HepG2 (cell line): Measurements from ENCODE around the gene TYRP1. TPM values are rescaled to one million over a fixed set of nuclear protein-coding genes. Genes with fewer than 3 reads are reported as not detected.

Experiments used
- ATAC-seq: fragments of 200-7000 bp; cut with Tn5 transposase; 3 replicates; pipeline ENCODE4 v1.9.1; 2020; ENCODE audit warnings: mild to moderate bottlenecking, moderate library complexity
- BruUV-seq: library from RNA; stranded (reverse); fragments of 400-500 nt; replicated peaks from 2 replicates; lab custom pipeline; 2021; lab: Mats Ljungman, UMichigan
- CTCF ChIA-PET: fragments of 300-600 bp; formaldehyde crosslinking; extraction: SDS; loops from one replicate; lab custom pipeline; 2021; ENCODE audit warnings: low total read pairs, inconsistent platforms, low intra/inter-chr PET ratio; lab: Yijun Ruan, JAX
- POLR2A ChIA-PET: fragments of 350-600 bp; sonication (Branson Sonifier 250); formaldehyde crosslinking; loops from one replicate; lab custom pipeline; 2020; ENCODE audit warnings: antibody characterized with exemption, inconsistent platforms; lab: Yijun Ruan, JAX
- DNase-seq: peaks from one replicate; pipeline ENCODE4 v3.0.0-alpha.2; 2015; ENCODE audit warnings: low spot score
- FAIRE-seq: peaks from 3 replicates; lab custom pipeline; 2011; peaks lifted over from hg19 to GRCh38; lab: Jason Lieb, UNC
- H2AFZ ChIP-seq: one replicate; pipeline ENCODE4 v1.6.1; 2011; ENCODE audit warnings: low read length, inconsistent platforms
- H3K27ac ChIP-seq: fragments of 300-600 bp; 3 replicates; pipeline ENCODE4 v1.8.0; 2011; ENCODE audit warnings: mixed run types, mild to moderate bottlenecking, mixed read lengths, low read length, inconsistent platforms; ENCODE audit not compliant: insufficient read depth; ENCODE audit errors: extremely low read length
- H3K27me3 ChIP-seq, 2 experiments: fragments of 200-600 bp in 1 of 2; 2 replicates in 1 of 2; 3 replicates in 1 of 2; pipeline versions ENCODE4 v1.6.0 to v1.8.0; 2011; ENCODE audit warnings: low read length in 2 of 2, mild to moderate bottlenecking in 2 of 2, moderate library complexity in 2 of 2, inconsistent platforms in 1 of 2; ENCODE audit not compliant: insufficient read depth in 2 of 2, control insufficient read depth in 1 of 2
- H3K36me3 ChIP-seq, 2 experiments: fragments of 200-600 bp in 1 of 2; replicated peaks in 1 of 2; 2 replicates in 1 of 2; 3 replicates in 1 of 2; pipeline versions ENCODE4 v1.5.1 to v1.8.0; 2011; ENCODE audit warnings: low read length in 2 of 2, inconsistent platforms in 1 of 2; ENCODE audit not compliant: insufficient read depth in 2 of 2, control insufficient read depth in 1 of 2
- H3K4me1 ChIP-seq: 2 replicates; pipeline ENCODE4 v1.5.1; 2012; ENCODE audit warnings: low read length, inconsistent platforms; ENCODE audit not compliant: insufficient read depth
- H3K4me2 ChIP-seq: 2 replicates; pipeline ENCODE4 v1.6.0; 2011; ENCODE audit warnings: low read depth, low read length, inconsistent platforms
- H3K4me3 ChIP-seq, 3 experiments: fragments of 200-600 bp in 1 of 3; sonication (generic), shearing (Covaris generic) in 1 of 3; replicated peaks in 1 of 3; 2 replicates each; pipeline ENCODE4 v1.5.1; 2011 to 2016; ENCODE audit warnings: low read length in 3 of 3, inconsistent platforms in 2 of 3, low read depth in 2 of 3, mild to moderate bottlenecking in 2 of 3, control low read depth in 1 of 3, mixed read lengths in 1 of 3; ENCODE audit not compliant: insufficient read depth in 1 of 3
- H3K79me2 ChIP-seq: one replicate; pipeline ENCODE4 v1.6.1; 2011; ENCODE audit warnings: low read length, inconsistent platforms; ENCODE audit not compliant: insufficient read depth
- H3K9ac ChIP-seq: 2 replicates; pipeline ENCODE4 v1.6.0; 2011; ENCODE audit warnings: mild to moderate bottlenecking, low read depth, low read length, inconsistent platforms; ENCODE audit not compliant: insufficient read depth
- H3K9me3 ChIP-seq: 2 replicates; pipeline ENCODE4 v1.5.1; 2012; ENCODE audit warnings: mild to moderate bottlenecking, low read length
- H4K20me1 ChIP-seq: 2 replicates; pipeline ENCODE4 v1.6.0; 2011; ENCODE audit warnings: inconsistent platforms, mild to moderate bottlenecking, low read length, moderate library complexity; ENCODE audit not compliant: insufficient read depth
- CHD2 ChIP-seq: IDR thresholded peaks from 2 replicates; pipeline ENCODE4 v1.6.1; 2011; ENCODE audit warnings: low read depth, low read length, improper control_type of control experiment
- EP300 ChIP-seq, 3 experiments: sonication (generic) in 1 of 3; formaldehyde crosslinking in 1 of 3; IDR thresholded peaks; 2 replicates each; pipeline versions ENCODE4 v1.5.1 to v1.6.1; 2011 to 2020; ENCODE audit warnings: low read depth in 2 of 3, low read length in 2 of 3, borderline replicate concordance in 1 of 3, improper control_type of control experiment in 1 of 3, mild to moderate bottlenecking in 1 of 3, missing genetic modification reagents in 1 of 3, moderate library complexity in 1 of 3
- FOXA1 ChIP-seq, 2 experiments: fragments of 450-650 bp in 1 of 2; sonication (generic) in 1 of 2; formaldehyde crosslinking in 1 of 2; IDR thresholded peaks; 2 replicates each; pipeline versions ENCODE4 v1.4.0 to v1.6.1; 2016 to 2020; ENCODE audit warnings: missing genetic modification reagents in 1 of 2
- FOXJ3 ChIP-seq: sonication (generic); formaldehyde crosslinking; IDR thresholded peaks from 2 replicates; pipeline ENCODE4 v1.4.0; 2020; ENCODE audit warnings: missing genetic modification reagents, mild to moderate bottlenecking, borderline replicate concordance
- JDP2 ChIP-seq: sonication (generic); formaldehyde crosslinking; IDR thresholded peaks from 2 replicates; pipeline ENCODE4 v1.8.1; 2022; ENCODE audit warnings: missing genetic modification reagents, borderline replicate concordance
- SOX6 ChIP-seq, 2 experiments: fragments of 450-650 bp in 1 of 2; sonication (generic) in 1 of 2; formaldehyde crosslinking in 1 of 2; IDR thresholded peaks; 2 replicates each; pipeline versions ENCODE4 v1.4.0 to v1.6.1; 2017 to 2020; ENCODE audit warnings: antibody characterized with exemption in 1 of 2, mild to moderate bottlenecking in 1 of 2, missing genetic modification reagents in 1 of 2
- UBTF ChIP-seq: sonication (generic); formaldehyde crosslinking; IDR thresholded peaks from 2 replicates; pipeline ENCODE4 v1.4.0; 2020; ENCODE audit warnings: mild to moderate bottlenecking, missing genetic modification reagents
- ZC3H13 ChIP-seq: sonication (generic); formaldehyde crosslinking; IDR thresholded peaks from 2 replicates; pipeline ENCODE4 v1.8.1; 2023; ENCODE audit warnings: mild to moderate bottlenecking, missing genetic modification reagents, moderate library complexity
- ZNF34 ChIP-seq: sonication (generic); formaldehyde crosslinking; IDR thresholded peaks from 2 replicates; pipeline ENCODE4 v1.4.0; 2020; ENCODE audit warnings: mild to moderate bottlenecking, missing genetic modification reagents, borderline replicate concordance
- ZNF430 ChIP-seq: sonication (generic); formaldehyde crosslinking; IDR thresholded peaks from 2 replicates; pipeline ENCODE4 v1.9.0; 2021; ENCODE audit warnings: mild to moderate bottlenecking, missing genetic modification reagents
- ZNF639 ChIP-seq: conservative IDR thresholded peaks from 2 replicates; pipeline ENCODE4 v1.6.1; 2018; ENCODE audit warnings: missing genetic modification reagents
- ZNF746 ChIP-seq: sonication (generic); formaldehyde crosslinking; IDR thresholded peaks from 2 replicates; pipeline ENCODE4 v1.8.0; 2022; ENCODE audit warnings: mild to moderate bottlenecking, missing genetic modification reagents
- ZNF780A ChIP-seq: sonication (generic); formaldehyde crosslinking; IDR thresholded peaks from 2 replicates; pipeline ENCODE4 v1.8.0; 2022; ENCODE audit warnings: mild to moderate bottlenecking, missing genetic modification reagents, moderate library complexity
- WGBS: methylation state at CpG from one replicate; pipeline ENCODE4 v1.1.6; 2017; ENCODE audit warnings: low lambda C conversion rate; 5-methylcytosine and 5-hydroxymethylcytosine counted together
- in situ Hi-C: cut with HindIII; loops from 2 replicates; pipeline ENCODE4 v1.10.0; 2017; ENCODE audit warnings: low pct_unique_long_range_greater_than_20kb; ENCODE audit not compliant: extremely low pct_ligation_motif_present
- intact Hi-C: fragments of 100-400 bp; cut with micrococcal nuclease; formaldehyde crosslinking; loops from one replicate; pipeline ENCODE4 v1.10.0; 2022; ENCODE audit not compliant: unreplicated experiment
- polyA plus RNA-seq, 8 experiments: library from polyadenylated mRNA; depleted of rRNA in 3 of 8; stranded (reverse) in 7 of 8; unstranded in 1 of 8; fragments of >200 nt; fragmentation: Illumina TruSeq in 4 of 8; extraction: Trizol in 4 of 8; gene quantifications; 2 replicates each; pipeline versions ENCODE4 v1.2.1 to v1.2.3, GENCODE V29; 2011 to 2016; ENCODE audit warnings: low read depth in 4 of 8, missing spikeins in 1 of 8, mixed read lengths in 1 of 8; ENCODE audit not compliant: insufficient read depth in 1 of 8
- total RNA-seq, 5 experiments: library from RNA; depleted of rRNA; stranded (reverse); fragments of >200 nt; fragmentation: Illumina TruSeq; extraction: Trizol; gene quantifications; 2 replicates each; pipeline ENCODE4 v1.2.3, GENCODE V29; 2016; ENCODE audit warnings: low read depth in 1 of 5

The TYRP1 gene
- total and polyA plus RNA-seq, 2 of the 13 experiments (the other 11 are each of a cell fraction or from before 2014, with no cell fraction given) = 0.04 TPM; not detected in 1

- TF ChIP-seq SOX6 (IDR thresholded peaks at IDR 0.05) (no peak), SOX6 (CRISPR knock-in tag; IDR thresholded peaks at IDR 0.05) (no peak), ZNF430 (CRISPR knock-in tag) (no peak), ZNF780A (CRISPR knock-in tag) (no peak), FOXA1 (IDR thresholded peaks at IDR 0.05) (no peak), FOXA1 (CRISPR knock-in tag; IDR thresholded peaks at IDR 0.05) (no peak)
- TF ChIP-seq, all 625 proteins: peak for 0
Measured at GRCh38 chr9:12658531-12659209, 34.5 kb upstream of the TYRP1 start (continued).

GRCh38 chr9:12659220-12659619 is 34.0 kb upstream of the TYRP1 start:
- DNase-seq = no peak
- in situ Hi-C loops = no loop called here
- no peaks in the 10 kb centered on the region for H4K20me1 ChIP-seq
- no peaks in the 10 kb centered on the region for H3K9me3 ChIP-seq
- no peaks in the 10 kb centered on the region for H3K79me2 ChIP-seq
- H3K27me3 ChIP-seq = no peaks in the 10 kb centered on the region
- H3K4me3 ChIP-seq = no peak overlapping the region
- no peaks in the 10 kb centered on the region for H3K4me1 ChIP-seq
- FAIRE-seq = no peak
- 30% methylated on average over 4 of the region's 4 CpGs for WGBS
- H3K36me3 ChIP-seq = no peaks in the 10 kb centered on the region
- BruUV-seq = no TSS peak
- POLR2A ChIA-PET = no interaction called here
- H3K27ac ChIP-seq = no peak overlapping the region
- no peak overlapping the region for H2AFZ ChIP-seq
- TF ChIP-seq UBTF = no peak
- TF ChIP-seq ZNF639 (CRISPR knock-in tag) = no peak
- TF ChIP-seq EP300 (IDR thresholded peaks at IDR 0.05; ENCODE audit: low read depth in 2 of 2, low read length in 2 of 2) = no peak
- TF ChIP-seq EP300 (CRISPR knock-in tag; IDR thresholded peaks at IDR 0.05; ENCODE audit: borderline replicate concordance) = no peak
- TF ChIP-seq ZNF746 (CRISPR knock-in tag) = no peak
- no peak for TF ChIP-seq JDP2 (CRISPR knock-in tag)
- TF ChIP-seq CHD2 = no peak
- TF ChIP-seq FOXJ3 (CRISPR knock-in tag) = no peak
- no peak for TF ChIP-seq ZNF34 (CRISPR knock-in tag)
- TF ChIP-seq ZC3H13 (CRISPR knock-in tag) = no peak
- intact Hi-C loops = no loop called here
- no peak overlapping the region for H3K4me2 ChIP-seq
- no peak overlapping the region for H3K9ac ChIP-seq
- ATAC-seq = no peak
- CTCF ChIA-PET = no interaction called here
